DOHH2 (cell line): ENCODE measurements around the gene IDE.

ENCODE experiments used
- H3F3A ChIP-seq: fragments of 200-600 bp; sonication (generic), shearing (Covaris generic); 2 replicates; pipeline ENCODE4 v1.6.0; 2016; ENCODE audit warnings: antibody characterized with exemption, mild to moderate bottlenecking; ENCODE audit not compliant: control insufficient read depth, insufficient read depth
- H3K27ac ChIP-seq: fragments of 200-600 bp; sonication (generic); 2 replicates; pipeline ENCODE4 v1.5.1; 2014; ENCODE audit warnings: low read depth, mild to moderate bottlenecking, low read length, moderate library complexity
- H3K27me3 ChIP-seq: fragments of 200-600 bp; sonication (generic); 2 replicates; pipeline ENCODE4 v1.6.1; 2014; ENCODE audit warnings: mild to moderate bottlenecking, low read length, mixed read lengths; ENCODE audit not compliant: control insufficient read depth
- H3K36me3 ChIP-seq: fragments of 200-600 bp; sonication (generic); 2 replicates; pipeline ENCODE4 v1.6.1; 2014; ENCODE audit warnings: mild to moderate bottlenecking, low read length, moderate library complexity, mixed read lengths; ENCODE audit not compliant: control insufficient read depth
- H3K4me1 ChIP-seq: fragments of 200-600 bp; sonication (generic); 2 replicates; pipeline ENCODE4 v1.6.1; 2014; ENCODE audit warnings: mild to moderate bottlenecking, low read length, mixed read lengths; ENCODE audit not compliant: control insufficient read depth
- H3K4me2 ChIP-seq: fragments of 200-600 bp; sonication (generic); 2 replicates; pipeline ENCODE4 v1.6.0; 2014; ENCODE audit warnings: mild to moderate bottlenecking, low read length, moderate library complexity
- H3K4me3 ChIP-seq: fragments of 200-600 bp; sonication (generic); 2 replicates; pipeline ENCODE4 v1.5.1; 2014; ENCODE audit warnings: mild to moderate bottlenecking, low read length, mixed read lengths
- H3K79me2 ChIP-seq: fragments of 200-600 bp; sonication (generic); 2 replicates; pipeline ENCODE4 v1.6.1; 2014; ENCODE audit warnings: mild to moderate bottlenecking, low read length, mixed read lengths; ENCODE audit not compliant: control insufficient read depth
- H3K9me2 ChIP-seq: fragments of 200-600 bp; sonication (generic); replicated peaks from 2 replicates; pipeline ENCODE4 v1.6.1; 2014; ENCODE audit warnings: mild to moderate bottlenecking, low read length, mixed read lengths; ENCODE audit not compliant: control insufficient read depth
- H3K9me3 ChIP-seq: fragments of 200-600 bp; sonication (generic); 2 replicates; pipeline ENCODE4 v1.6.1; 2014; ENCODE audit warnings: antibody characterized with exemption, low read length, mixed read lengths; ENCODE audit not compliant: control insufficient read depth, insufficient read depth
- H4K20me1 ChIP-seq: fragments of 200-600 bp; sonication (generic); 2 replicates; pipeline ENCODE4 v1.6.0; 2014; ENCODE audit warnings: low read depth, mild to moderate bottlenecking, antibody characterized with exemption, low read length, moderate library complexity; ENCODE audit not compliant: control insufficient read depth, insufficient read depth
- EZH2phosphoT487 ChIP-seq: fragments of 200-600 bp; sonication (generic); IDR thresholded peaks from 2 replicates; pipeline ENCODE4 v1.6.1; 2017; ENCODE audit warnings: borderline replicate concordance, mild to moderate bottlenecking, antibody characterized with exemption, low read length, moderate library complexity, mixed read lengths
- TF ChIP-seq, protein P1 (sequence below): fragments of 200-600 bp; sonication (generic); IDR thresholded peaks from one replicate; pipeline ENCODE4 v1.5.1; 2014; ENCODE audit warnings: antibody characterized with exemption, mild to moderate bottlenecking, low read depth, low read length; ENCODE audit not compliant: poor library complexity, severe bottlenecking

The IDE gene

DNA sequence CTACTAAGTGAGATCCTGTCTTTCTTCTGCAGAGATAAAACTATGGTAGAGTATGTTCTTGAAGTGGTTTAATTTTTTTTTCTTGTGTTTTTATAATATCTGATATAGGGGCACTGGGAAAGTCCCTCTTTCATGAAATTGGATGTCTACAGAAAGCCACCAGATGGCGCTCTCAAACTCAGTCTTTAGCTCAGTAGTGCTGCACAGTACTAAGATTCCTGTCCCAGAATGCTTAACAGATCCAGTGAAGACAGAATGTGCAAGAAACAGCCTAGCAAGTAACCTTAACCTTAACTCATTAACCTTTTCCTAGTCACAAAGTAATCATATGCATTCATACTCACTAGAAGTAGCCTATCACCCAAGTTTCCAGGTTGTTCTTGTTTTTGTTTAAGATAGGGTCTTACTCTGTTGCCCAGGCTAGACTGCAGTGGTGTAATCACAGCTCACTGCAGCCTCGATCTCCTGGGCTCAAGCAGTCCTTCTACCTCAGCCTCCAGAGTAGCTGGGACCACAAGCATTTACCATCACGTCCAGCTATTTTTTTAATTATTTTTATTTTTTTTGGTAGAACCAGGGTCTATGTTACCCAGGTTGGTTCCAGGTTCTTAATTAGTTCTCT is 56.7 kb downstream of the IDE start:
- no peaks in the 10 kb centered on the region for H3K79me2 ChIP-seq
- H3K9me2 ChIP-seq: no peaks in the 10 kb centered on the region
- no peaks in the 10 kb centered on the region for H4K20me1 ChIP-seq
- H3K4me1 ChIP-seq: peaks cover 5% of the 10 kb centered on the region; the same call in 1 of the 2 replicates
- no peak for TF ChIP-seq EZH2phosphoT487
- TF ChIP-seq, protein P1, sequence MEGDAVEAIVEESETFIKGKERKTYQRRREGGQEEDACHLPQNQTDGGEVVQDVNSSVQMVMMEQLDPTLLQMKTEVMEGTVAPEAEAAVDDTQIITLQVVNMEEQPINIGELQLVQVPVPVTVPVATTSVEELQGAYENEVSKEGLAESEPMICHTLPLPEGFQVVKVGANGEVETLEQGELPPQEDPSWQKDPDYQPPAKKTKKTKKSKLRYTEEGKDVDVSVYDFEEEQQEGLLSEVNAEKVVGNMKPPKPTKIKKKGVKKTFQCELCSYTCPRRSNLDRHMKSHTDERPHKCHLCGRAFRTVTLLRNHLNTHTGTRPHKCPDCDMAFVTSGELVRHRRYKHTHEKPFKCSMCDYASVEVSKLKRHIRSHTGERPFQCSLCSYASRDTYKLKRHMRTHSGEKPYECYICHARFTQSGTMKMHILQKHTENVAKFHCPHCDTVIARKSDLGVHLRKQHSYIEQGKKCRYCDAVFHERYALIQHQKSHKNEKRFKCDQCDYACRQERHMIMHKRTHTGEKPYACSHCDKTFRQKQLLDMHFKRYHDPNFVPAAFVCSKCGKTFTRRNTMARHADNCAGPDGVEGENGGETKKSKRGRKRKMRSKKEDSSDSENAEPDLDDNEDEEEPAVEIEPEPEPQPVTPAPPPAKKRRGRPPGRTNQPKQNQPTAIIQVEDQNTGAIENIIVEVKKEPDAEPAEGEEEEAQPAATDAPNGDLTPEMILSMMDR: peak; percentile 83
- no peak overlapping the region for H3K4me3 ChIP-seq
- peaks cover 28% of the 10 kb centered on the region for H3K36me3 ChIP-seq
- no peaks in the 10 kb centered on the region for H3K27me3 ChIP-seq
- H3K4me2 ChIP-seq: no peak overlapping the region
- H3F3A ChIP-seq: peaks cover 4% of the 10 kb centered on the region; the same call in 1 of the 2 replicates
- no peak overlapping the region for H3K27ac ChIP-seq
- no peaks in the 10 kb centered on the region for H3K9me3 ChIP-seq

DNA sequence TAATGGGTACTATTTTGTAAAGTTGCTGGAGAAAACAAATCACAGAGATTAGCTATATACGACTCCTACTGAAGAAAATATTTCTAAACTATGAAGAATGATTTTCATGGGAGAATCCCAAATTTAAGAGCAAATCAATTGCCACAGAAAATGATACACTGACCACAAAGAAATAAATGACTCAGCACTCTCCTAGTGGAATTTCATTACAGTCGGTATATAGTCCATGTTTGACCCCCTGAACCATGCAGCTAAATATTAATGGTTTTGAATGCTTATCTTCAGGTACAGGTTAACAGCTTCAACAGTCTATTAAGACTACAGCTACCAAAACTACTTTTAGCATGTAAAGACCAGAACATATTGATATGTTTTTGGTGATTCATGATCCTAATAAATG is 65.0 kb downstream of the IDE start:
- Histone ChIP-seq H3K4me1 (no peaks in the 10 kb centered on the region), H3K4me3 (no peak overlapping the region), H3K9me2 (no peaks in the 10 kb centered on the region), H3K27me3 (no peaks in the 10 kb centered on the region), H3K9me3 (no peaks in the 10 kb centered on the region), H4K20me1 (0 out of 2 replicates have a peak, but pooled peaks cover 3% of the 10 kb centered on the region), H3K4me2 (no peak overlapping the region), H3K27ac (no peak overlapping the region), H3F3A (peaks cover 8% of the 10 kb centered on the region; the same call in 1 of the 2 replicates), H3K79me2 (no peaks in the 10 kb centered on the region), H3K36me3 (peaks cover 51% of the 10 kb centered on the region)
- TF ChIP-seq EZH2phosphoT487: no peak
- TF ChIP-seq, protein P1: no peak

DNA sequence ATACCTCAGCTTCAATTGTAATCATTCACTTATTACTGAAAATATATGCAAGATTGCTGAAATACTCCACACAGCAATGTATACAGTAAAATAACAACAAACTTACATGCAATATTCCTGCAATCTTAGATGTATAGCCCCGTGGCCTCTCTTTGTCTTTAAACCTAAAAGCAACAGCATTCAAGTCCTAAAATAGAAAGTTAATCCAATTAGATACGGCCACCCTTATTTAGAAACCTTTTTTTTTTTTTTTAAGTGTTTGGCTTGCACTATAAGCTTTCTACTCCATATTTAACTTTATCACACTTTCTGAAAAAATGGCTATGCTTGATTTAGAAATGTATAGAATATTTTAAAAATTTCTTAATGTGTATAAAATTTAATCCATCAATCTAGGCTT is 67.6 kb downstream of the IDE start:
- Histone ChIP-seq H3F3A (peaks cover 8% of the 10 kb centered on the region; the same call in 1 of the 2 replicates), H3K79me2 (no peaks in the 10 kb centered on the region), H4K20me1 (0 out of 2 replicates have a peak, but pooled peaks cover 3% of the 10 kb centered on the region), H3K4me1 (no peaks in the 10 kb centered on the region), H3K9me3 (no peaks in the 10 kb centered on the region), H3K4me3 (no peak overlapping the region), H3K4me2 (no peak overlapping the region), H3K9me2 (no peaks in the 10 kb centered on the region), H3K27ac (no peak overlapping the region), H3K27me3 (no peaks in the 10 kb centered on the region), H3K36me3 (peaks cover 45% of the 10 kb centered on the region)
- TF ChIP-seq, protein P1: no peak
- TF ChIP-seq EZH2phosphoT487: no peak
